ENCODE results near the gene ZNF776.

The ZNF776 gene

DNA sequence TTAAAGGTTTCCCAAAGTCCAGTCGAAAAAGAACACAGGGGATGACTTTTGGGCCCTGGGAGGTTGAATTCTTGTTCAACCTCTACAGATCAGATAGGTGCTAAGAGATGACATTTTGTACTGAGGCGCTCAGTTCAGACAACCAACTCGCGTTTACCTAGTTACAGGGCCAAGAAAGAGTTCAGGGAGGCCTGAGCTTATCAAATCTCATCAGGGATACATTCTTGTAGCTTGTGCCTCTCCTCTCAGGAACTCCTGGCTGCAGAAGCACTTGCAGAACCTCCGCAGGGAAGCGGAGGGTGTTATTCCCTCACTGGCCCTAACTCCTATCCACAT is 825 bp downstream of the ZNF776 start:
- H3K4me3 ChIP-seq (ENCODE audit: low read depth in 1 of 2, low read length in 2 of 2) = peak overlapping the region; percentile 94 to 98
- H3K9me3 ChIP-seq (ENCODE audit: control insufficient read depth in 1 of 2, low read length in 2 of 2) = peaks cover 22 to 32% of the 10 kb centered on the region in 2 donors
- peak overlapping the region; percentile 70 for H3K27ac ChIP-seq (ENCODE audit: low read length)
- peaks cover 6 to 18% of the 10 kb centered on the region in 2 donors for H3K4me1 ChIP-seq (ENCODE audit: control insufficient read depth in 1 of 2, insufficient read depth in 2 of 2, low read length in 2 of 2)
- H3K27me3 ChIP-seq (ENCODE audit: low read depth, low read length) = no peaks in the 10 kb centered on the region
- peaks cover 31 to 42% of the 10 kb centered on the region in 2 donors for H3K36me3 ChIP-seq (ENCODE audit: control insufficient read depth in 1 of 2, insufficient read depth in 2 of 2, low read length in 2 of 2)

DNA sequence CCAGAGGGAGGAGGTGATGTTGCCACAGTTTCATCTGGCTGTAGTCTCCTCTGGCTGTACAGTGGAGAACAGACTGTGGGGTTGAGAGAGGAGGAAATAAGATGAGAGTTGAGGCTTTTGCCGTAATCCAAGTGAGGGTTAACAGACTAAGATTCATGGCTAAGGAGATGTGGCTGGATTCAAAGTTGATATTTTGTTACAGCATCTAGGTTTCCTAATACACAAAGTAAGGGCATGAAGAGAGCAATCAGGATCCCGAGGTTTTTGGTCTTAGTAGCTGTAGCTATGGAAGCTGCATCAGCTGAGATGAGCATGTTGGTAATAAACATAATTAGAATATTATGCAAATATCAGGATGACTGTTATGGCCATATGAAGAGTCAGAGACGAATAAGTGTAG is 1.4 kb downstream of the ZNF776 start:
- peak overlapping the region; percentile 94 to 98 for H3K4me3 ChIP-seq (ENCODE audit: low read depth in 1 of 2, low read length in 2 of 2)

GRCh38 chr19:57754091-57754673 is 7.6 kb downstream of the ZNF776 start:
- Histone ChIP-seq H3K4me1 (ENCODE audit: control insufficient read depth in 1 of 2, insufficient read depth in 2 of 2, low read length in 2 of 2) (peaks cover 0 to 4% of the 10 kb centered on the region in 2 donors), H3K36me3 (ENCODE audit: control insufficient read depth in 1 of 2, insufficient read depth in 2 of 2, low read length in 2 of 2) (peaks cover 70 to 100% of the 10 kb centered on the region in 2 donors), H3K4me3 (ENCODE audit: low read depth in 1 of 2, low read length in 2 of 2) (peak overlapping the region; percentile 32 to 34), H3K9me3 (ENCODE audit: control insufficient read depth in 1 of 2, low read length in 2 of 2) (peaks cover 58 to 74% of the 10 kb centered on the region in 2 donors), H3K27ac (ENCODE audit: low read length) (no peak overlapping the region), H3K27me3 (ENCODE audit: low read depth, low read length) (no peaks in the 10 kb centered on the region)

More for the DNA sequence above, 1.4 kb downstream of the ZNF776 start:
- H3K4me1 ChIP-seq (ENCODE audit: control insufficient read depth in 1 of 2, insufficient read depth in 2 of 2, low read length in 2 of 2) = peaks cover 6 to 18% of the 10 kb centered on the region in 2 donors
- no peaks in the 10 kb centered on the region for H3K27me3 ChIP-seq (ENCODE audit: low read depth, low read length)
- H3K9me3 ChIP-seq (ENCODE audit: control insufficient read depth in 1 of 2, low read length in 2 of 2) = peaks cover 28 to 38% of the 10 kb centered on the region in 2 donors
- peaks cover 37 to 48% of the 10 kb centered on the region in 2 donors for H3K36me3 ChIP-seq (ENCODE audit: control insufficient read depth in 1 of 2, insufficient read depth in 2 of 2, low read length in 2 of 2)
- H3K27ac ChIP-seq (ENCODE audit: low read length) = no peak overlapping the region

DNA sequence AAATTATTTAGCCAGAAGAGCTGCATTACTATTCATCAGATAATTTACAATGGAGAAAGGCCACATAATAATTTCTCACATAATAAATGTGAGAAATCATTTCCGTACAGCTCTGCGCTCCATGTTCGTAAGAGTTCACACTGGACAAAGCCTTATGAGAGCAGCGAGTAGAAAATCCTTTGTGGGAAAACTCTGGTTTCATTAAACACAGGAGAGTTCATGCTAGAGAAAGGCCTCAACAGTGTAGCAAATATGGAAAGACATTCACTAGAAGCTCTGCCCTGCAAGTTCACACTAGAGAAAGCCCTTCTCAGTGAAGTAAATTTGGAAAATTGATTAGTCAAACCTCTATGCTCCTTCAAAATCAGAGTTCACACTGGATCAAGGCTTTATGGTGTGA is 8.4 kb downstream of the ZNF776 start:
- H3K27ac ChIP-seq (ENCODE audit: low read length) = no peak overlapping the region
- no peaks in the 10 kb centered on the region for H3K27me3 ChIP-seq (ENCODE audit: low read depth, low read length)
- H3K36me3 ChIP-seq (ENCODE audit: control insufficient read depth in 1 of 2, insufficient read depth in 2 of 2, low read length in 2 of 2) = peaks cover 63 to 100% of the 10 kb centered on the region in 2 donors
- peaks cover 52 to 74% of the 10 kb centered on the region in 2 donors for H3K9me3 ChIP-seq (ENCODE audit: control insufficient read depth in 1 of 2, low read length in 2 of 2)
- H3K4me1 ChIP-seq (ENCODE audit: control insufficient read depth in 1 of 2, insufficient read depth in 2 of 2, low read length in 2 of 2) = no peaks in the 10 kb centered on the region
- H3K4me3 ChIP-seq (ENCODE audit: low read depth in 1 of 2, low read length in 2 of 2) = peak overlapping the region in 1 of 2 donors; percentile 32

- peaks cover 55 to 87% of the 10 kb centered on the region in 2 donors for H3K36me3 ChIP-seq (ENCODE audit: control insufficient read depth in 1 of 2, insufficient read depth in 2 of 2, low read length in 2 of 2)
Observed at GRCh38 chr19:57757941-57758340, 11.3 kb downstream of the ZNF776 start.

DNA sequence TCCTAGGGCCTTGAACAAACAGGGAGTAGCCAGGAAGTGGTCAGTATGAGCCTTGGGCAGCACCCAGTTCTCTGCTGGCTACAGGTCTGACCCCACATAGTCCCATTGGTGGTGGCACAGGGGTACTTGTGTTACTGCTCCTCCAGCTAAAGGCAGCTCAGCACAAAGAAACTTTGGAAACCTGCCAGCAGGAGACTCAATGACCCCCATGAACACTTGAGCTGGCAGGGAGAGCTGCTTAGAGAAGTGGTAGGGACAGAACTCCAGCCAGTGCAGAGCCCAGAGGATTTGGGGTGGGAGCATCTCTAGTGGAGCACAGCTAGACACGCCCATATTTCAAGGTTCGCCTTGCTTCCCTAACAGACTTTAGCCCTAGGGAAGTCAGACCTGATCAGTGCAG is 12.5 kb downstream of the ZNF776 start:
- peaks cover 44 to 87% of the 10 kb centered on the region in 2 donors for H3K36me3 ChIP-seq (ENCODE audit: control insufficient read depth in 1 of 2, insufficient read depth in 2 of 2, low read length in 2 of 2)
- H3K27ac ChIP-seq (ENCODE audit: low read length) = no peak overlapping the region
- H3K27me3 ChIP-seq (ENCODE audit: low read depth, low read length) = no peaks in the 10 kb centered on the region
- H3K9me3 ChIP-seq (ENCODE audit: control insufficient read depth in 1 of 2, low read length in 2 of 2) = peaks cover 21 to 57% of the 10 kb centered on the region in 2 donors
- no peaks in the 10 kb centered on the region for H3K4me1 ChIP-seq (ENCODE audit: control insufficient read depth in 1 of 2, insufficient read depth in 2 of 2, low read length in 2 of 2)
- H3K4me3 ChIP-seq (ENCODE audit: low read depth in 1 of 2, low read length in 2 of 2) = peak overlapping the region in 1 of 2 donors; percentile 42

More at GRCh38 chr19:57757941-57758340, 11.3 kb downstream of the ZNF776 start:
- Histone ChIP-seq H3K9me3 (ENCODE audit: control insufficient read depth in 1 of 2, low read length in 2 of 2) (peaks cover 32 to 63% of the 10 kb centered on the region in 2 donors), H3K4me3 (ENCODE audit: low read depth in 1 of 2, low read length in 2 of 2) (peak overlapping the region in 1 of 2 donors; percentile 5), H3K4me1 (ENCODE audit: control insufficient read depth in 1 of 2, insufficient read depth in 2 of 2, low read length in 2 of 2) (no peaks in the 10 kb centered on the region), H3K27ac (ENCODE audit: low read length) (no peak overlapping the region), H3K27me3 (ENCODE audit: low read depth, low read length) (no peaks in the 10 kb centered on the region)

- H3K36me3 ChIP-seq (ENCODE audit: control insufficient read depth in 1 of 2, insufficient read depth in 2 of 2, low read length in 2 of 2) = peaks cover 4 to 42% of the 10 kb centered on the region in 2 donors
Observed at GRCh38 chr19:57769345-57770131, 22.9 kb downstream of the ZNF776 start, which contains the start of gene ZNF586. TSS of gene ZNF586 (plus strand) at chr19:57769676. CDS start at chr19:57769843, 167 bp downstream.

DNA sequence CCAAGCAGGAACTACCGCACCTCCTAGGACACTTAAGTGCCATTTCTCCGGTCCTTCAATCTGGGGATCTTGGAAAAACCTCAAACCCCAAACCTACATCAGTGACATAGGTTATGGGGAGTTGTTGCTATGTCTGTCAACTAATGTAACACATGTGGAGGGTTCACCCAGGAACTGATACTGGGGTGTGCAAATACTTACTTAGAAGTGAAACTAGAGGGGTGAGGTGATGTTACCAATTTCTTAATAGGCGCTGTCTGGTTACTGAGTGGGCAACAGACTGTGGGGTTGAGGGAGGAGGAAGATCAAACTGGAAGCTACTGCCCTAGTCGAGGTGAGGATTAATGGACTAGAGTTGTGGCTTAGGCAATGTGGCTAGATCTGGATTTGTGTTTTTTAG is 24.8 kb downstream of the ZNF776 start:
- Histone ChIP-seq H3K4me3 (ENCODE audit: low read depth in 1 of 2, low read length in 2 of 2) (peak overlapping the region in 1 of 2 donors; percentile 75), H3K27me3 (ENCODE audit: low read depth, low read length) (no peaks in the 10 kb centered on the region), H3K36me3 (ENCODE audit: control insufficient read depth in 1 of 2, insufficient read depth in 2 of 2, low read length in 2 of 2) (peaks cover 4 to 50% of the 10 kb centered on the region in 2 donors), H3K27ac (ENCODE audit: low read length) (no peak overlapping the region), H3K9me3 (ENCODE audit: control insufficient read depth in 1 of 2, low read length in 2 of 2) (peaks cover 1 to 41% of the 10 kb centered on the region in 2 donors), H3K4me1 (ENCODE audit: control insufficient read depth in 1 of 2, insufficient read depth in 2 of 2, low read length in 2 of 2) (peaks cover 4 to 14% of the 10 kb centered on the region in 2 donors)

More at GRCh38 chr19:57769345-57770131, 22.9 kb downstream of the ZNF776 start, which contains the start of gene ZNF586:
- peaks cover 0 to 28% of the 10 kb centered on the region in 2 donors for H3K9me3 ChIP-seq (ENCODE audit: control insufficient read depth in 1 of 2, low read length in 2 of 2)
- H3K4me3 ChIP-seq (ENCODE audit: low read depth in 1 of 2, low read length in 2 of 2) = peak within 1 kb of the TSS; percentile 69 to 75
- H3K4me1 ChIP-seq (ENCODE audit: control insufficient read depth in 1 of 2, insufficient read depth in 2 of 2, low read length in 2 of 2) = peaks cover 4 to 14% of the 10 kb centered on the region in 2 donors
- H3K27ac ChIP-seq (ENCODE audit: low read length) = no peak within 1 kb of the TSS
- H3K27me3 ChIP-seq (ENCODE audit: low read depth, low read length) = no peaks in the 10 kb centered on the region

GRCh38 chr19:57773488-57773887 is 26.9 kb downstream of the ZNF776 start:
- Histone ChIP-seq H3K4me3 (ENCODE audit: low read depth in 1 of 2, low read length in 2 of 2) (no peak overlapping the region), H3K9me3 (ENCODE audit: control insufficient read depth in 1 of 2, low read length in 2 of 2) (peaks cover 15 to 51% of the 10 kb centered on the region in 2 donors), H3K4me1 (ENCODE audit: control insufficient read depth in 1 of 2, insufficient read depth in 2 of 2, low read length in 2 of 2) (peaks cover 4 to 14% of the 10 kb centered on the region in 2 donors), H3K36me3 (ENCODE audit: control insufficient read depth in 1 of 2, insufficient read depth in 2 of 2, low read length in 2 of 2) (peaks cover 11 to 71% of the 10 kb centered on the region in 2 donors), H3K27me3 (ENCODE audit: low read depth, low read length) (no peaks in the 10 kb centered on the region), H3K27ac (ENCODE audit: low read length) (no peak overlapping the region)

DNA sequence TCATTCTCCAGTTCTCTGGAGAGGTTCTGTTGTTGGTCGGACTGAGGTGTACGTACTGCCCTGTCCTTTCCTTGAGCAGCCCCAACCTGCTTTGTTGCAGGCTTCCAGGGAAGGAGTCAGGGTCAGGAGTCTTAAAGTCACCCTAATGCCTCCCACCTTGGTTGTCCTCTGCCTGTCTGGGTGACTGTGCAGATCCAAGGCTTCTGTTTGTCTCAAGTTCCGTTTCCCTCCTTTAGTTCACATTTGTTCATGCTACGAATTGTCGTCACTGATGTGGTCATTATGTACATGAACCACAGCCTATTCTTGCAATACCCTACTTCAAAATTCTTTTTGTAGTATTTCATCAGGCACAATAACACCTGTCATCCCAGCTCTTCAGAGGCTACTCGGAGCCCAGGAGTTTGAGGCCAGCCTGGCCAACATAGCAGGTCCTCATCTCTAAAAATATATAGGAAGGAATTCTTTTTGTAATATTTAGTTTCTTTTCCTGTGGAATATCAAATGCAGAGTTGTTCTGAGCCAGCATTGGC is 30.2 kb downstream of the ZNF776 start:
- Histone ChIP-seq H3K36me3 (ENCODE audit: control insufficient read depth in 1 of 2, insufficient read depth in 2 of 2, low read length in 2 of 2) (peaks cover 39 to 87% of the 10 kb centered on the region in 2 donors), H3K4me3 (ENCODE audit: low read depth in 1 of 2, low read length in 2 of 2) (peak overlapping the region; percentile 3 to 34), H3K27ac (ENCODE audit: low read length) (no peak overlapping the region), H3K27me3 (ENCODE audit: low read depth, low read length) (no peaks in the 10 kb centered on the region), H3K4me1 (ENCODE audit: control insufficient read depth in 1 of 2, insufficient read depth in 2 of 2, low read length in 2 of 2) (no peaks in the 10 kb centered on the region), H3K9me3 (ENCODE audit: control insufficient read depth in 1 of 2, low read length in 2 of 2) (peaks cover 38 to 76% of the 10 kb centered on the region in 2 donors)

- H3K36me3 ChIP-seq (ENCODE audit: control insufficient read depth in 1 of 2, insufficient read depth in 2 of 2, low read length in 2 of 2) = peaks cover 34 to 72% of the 10 kb centered on the region in 2 donors
- no peaks in the 10 kb centered on the region for H3K4me1 ChIP-seq (ENCODE audit: control insufficient read depth in 1 of 2, insufficient read depth in 2 of 2, low read length in 2 of 2)
- H3K9me3 ChIP-seq (ENCODE audit: control insufficient read depth in 1 of 2, low read length in 2 of 2) = peaks cover 38 to 65% of the 10 kb centered on the region in 2 donors
- no peak overlapping the region for H3K27ac ChIP-seq (ENCODE audit: low read length)
- H3K27me3 ChIP-seq (ENCODE audit: low read depth, low read length) = no peaks in the 10 kb centered on the region
- peak overlapping the region; percentile 39 to 42 for H3K4me3 ChIP-seq (ENCODE audit: low read depth in 1 of 2, low read length in 2 of 2)
Observed at GRCh38 chr19:57778336-57778735, 31.7 kb downstream of the ZNF776 start.

Measured in muscle layer of duodenum (tissue), 2 donors.